Stimulated activated naive CD4-positive, alpha-beta T cell (primary cell): ENCODE results near the gene CFAP68.
"Not testable (repeated sequence)": the region's sequence is repeated elsewhere in the genome, so short reads cannot be mapped to it uniquely, and the experiment has no call there.

Source experiments
- DNase-seq, 6 experiments: peaks; one replicate each; lab custom pipeline; 2025; lab: John Stamatoyannopoulos, UW

The CFAP68 gene

GRCh38 chr11:111918390-111919256, 39.3 kb downstream of the CFAP68 start, which contains the start of gene C11orf52:
Gene C11orf52 (plus strand): TSS chr11:111918913. CDS start chr11:111918973, 60 bp downstream.
- no peak for DNase-seq

- DNase-seq = no peak
Observed at GRCh38 chr11:111920908-111921307, 41.6 kb downstream of the CFAP68 start.

DNA sequence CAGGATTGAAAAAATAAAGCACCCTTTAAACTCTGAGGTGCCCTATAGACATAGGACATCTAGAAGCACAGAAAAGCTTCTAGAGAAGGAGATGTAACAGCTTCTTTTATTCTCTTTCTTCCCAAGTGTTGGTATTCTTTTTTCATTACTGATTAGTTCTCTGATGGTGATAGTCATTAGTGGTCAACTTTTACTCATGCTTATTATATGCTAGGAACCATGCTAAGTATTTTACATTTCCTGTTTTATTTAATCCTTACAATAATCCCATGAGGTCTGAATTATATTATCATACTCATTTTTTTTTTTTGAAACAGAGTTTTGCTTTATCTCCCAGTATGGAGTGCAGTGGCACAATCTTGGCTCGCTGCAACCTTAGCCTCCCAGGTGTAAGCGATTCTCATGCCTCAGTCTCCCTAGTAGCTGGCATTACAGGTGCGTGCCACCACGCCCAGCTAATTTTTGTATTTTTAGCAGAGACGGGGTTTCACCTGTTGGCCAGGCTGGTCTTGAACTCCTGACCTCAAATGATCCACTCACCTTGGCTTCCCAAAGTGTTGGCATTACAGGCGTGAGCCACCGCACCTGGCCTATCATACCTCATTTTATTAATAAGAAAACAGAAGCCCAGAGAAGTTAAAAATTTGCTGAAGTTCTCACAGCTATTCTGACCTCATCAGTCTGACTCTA, 42.3 kb downstream of the CFAP68 start:
- no peak for DNase-seq

GRCh38 chr11:111922803-111923202, 43.5 kb downstream of the CFAP68 start:
- DNase-seq = no peak

- no peak for DNase-seq
Observed at GRCh38 chr11:111923351-111923788, 44.0 kb downstream of the CFAP68 start.

- no peak for DNase-seq
Observed at GRCh38 chr11:111923951-111924350, 44.6 kb downstream of the CFAP68 start.

DNA sequence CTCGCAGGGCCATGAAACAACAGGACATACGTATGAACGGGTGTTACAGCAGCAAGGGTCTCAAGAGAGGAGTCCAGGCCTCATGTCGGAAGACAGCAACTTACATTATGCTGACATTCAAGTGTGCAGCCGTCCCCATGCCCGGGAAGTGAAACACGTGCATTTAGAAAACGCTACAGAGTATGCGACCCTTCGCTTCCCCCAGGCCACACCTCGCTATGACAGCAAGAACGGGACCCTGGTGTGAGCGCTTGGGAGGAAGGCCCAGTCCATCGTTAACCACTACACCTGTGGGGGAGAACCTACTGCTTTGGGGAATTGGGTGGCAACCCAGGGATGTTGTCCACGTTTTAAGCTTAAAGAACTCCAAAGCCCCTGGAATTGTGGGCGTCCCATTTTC, 46.6 kb downstream of the CFAP68 start:
- no peak for DNase-seq

- DNase-seq = peak; percentile 89 to 97 (median 94)
Observed at GRCh38 chr11:111926505-111927391, 47.4 kb downstream of the CFAP68 start.

DNA sequence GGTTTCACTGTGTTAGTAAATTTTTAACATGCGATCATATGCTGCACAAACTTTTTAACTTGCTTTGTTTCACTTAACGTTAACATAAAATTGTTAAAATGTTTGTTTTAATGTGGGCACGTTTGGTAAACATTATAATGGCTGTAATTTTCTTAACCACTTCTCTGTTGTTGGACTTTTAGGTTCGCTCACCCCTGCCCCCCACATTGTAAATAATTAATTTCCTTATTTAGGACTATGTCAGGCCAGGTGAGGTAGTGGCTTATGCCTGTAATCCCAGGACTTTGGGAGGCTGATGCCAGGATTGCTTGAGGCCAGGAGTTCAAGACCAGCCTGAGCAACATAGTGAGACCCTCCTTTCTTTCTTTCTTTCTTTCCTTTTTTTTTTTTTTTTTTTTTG, 51.1 kb downstream of the CFAP68 start:
- no peak for DNase-seq

- DNase-seq = no peak
Observed at GRCh38 chr11:111932611-111932950, 53.2 kb downstream of the CFAP68 start.

- not testable (repeated sequence) for DNase-seq
Observed at GRCh38 chr11:111933176-111933575, 53.8 kb downstream of the CFAP68 start.

- no peak for DNase-seq
Observed at GRCh38 chr11:111933872-111934271, 54.5 kb downstream of the CFAP68 start.

DNA sequence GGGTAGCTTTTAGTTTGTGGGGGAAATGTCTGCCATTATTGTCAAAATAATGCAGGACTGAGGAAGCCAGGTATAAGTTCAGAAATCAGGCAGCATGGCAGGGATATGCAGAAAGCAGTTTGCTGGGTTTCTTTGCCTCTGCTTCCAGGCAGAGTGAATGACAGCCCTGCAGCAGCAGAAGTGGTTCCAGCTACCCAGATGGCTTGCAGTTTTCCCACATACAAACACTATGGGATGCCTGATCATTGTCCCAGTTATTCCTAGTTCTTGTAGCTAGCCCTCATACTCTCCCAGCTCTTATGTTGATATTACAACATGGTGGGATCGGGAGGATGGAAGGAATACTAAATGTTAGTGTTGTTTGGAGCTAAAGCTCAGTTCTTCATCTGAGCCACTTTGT, 55.0 kb downstream of the CFAP68 start:
- DNase-seq = no peak
